Hepatocyte (in vitro differentiated cells): ENCODE data around the gene GLA. TPM values are rescaled to one million over a fixed set of nuclear protein-coding genes. Genes with fewer than 3 reads are reported as not detected.

Source experiments
- DNase-seq: peaks from one replicate; pipeline ENCODE4 v3.0.0-alpha.2; 2016; ENCODE audit warnings: low spot score
- H2AFZ ChIP-seq: fragments of 200-600 bp; sonication (generic); 2 replicates; pipeline ENCODE4 v1.6.0; 2016; ENCODE audit warnings: antibody characterized with exemption, mild to moderate bottlenecking
- H3K27ac ChIP-seq: fragments of 200-600 bp; sonication (generic); 2 replicates; pipeline ENCODE4 v1.5.1; 2016; ENCODE audit warnings: mild to moderate bottlenecking
- H3K27me3 ChIP-seq: fragments of 200-600 bp; sonication (generic); 2 replicates; pipeline ENCODE4 v1.6.1; 2016
- H3K36me3 ChIP-seq: fragments of 200-600 bp; sonication (generic); replicated peaks from 2 replicates; pipeline ENCODE4 v1.5.1; 2016; ENCODE audit warnings: low read depth; ENCODE audit not compliant: insufficient read depth
- H3K4me1 ChIP-seq: fragments of 200-600 bp; sonication (generic); 2 replicates; pipeline ENCODE4 v1.5.1; 2016; ENCODE audit warnings: mild to moderate bottlenecking, moderate library complexity; ENCODE audit not compliant: insufficient read depth
- H3K4me2 ChIP-seq: fragments of 200-600 bp; sonication (generic); 2 replicates; pipeline ENCODE4 v1.6.0; 2016
- H3K4me3 ChIP-seq: fragments of 200-600 bp; sonication (generic); 2 replicates; pipeline ENCODE4 v1.5.1; 2016; ENCODE audit warnings: mild to moderate bottlenecking
- H3K79me2 ChIP-seq: fragments of 200-600 bp; sonication (generic); 2 replicates; pipeline ENCODE4 v1.6.0; 2017; ENCODE audit warnings: mild to moderate bottlenecking
- H3K9me2 ChIP-seq: fragments of 200-600 bp; sonication (generic); replicated peaks from 2 replicates; pipeline ENCODE4 v1.6.0; 2017; ENCODE audit warnings: mild to moderate bottlenecking; ENCODE audit not compliant: insufficient read depth
- H3K9me3 ChIP-seq: fragments of 200-600 bp; sonication (generic); 2 replicates; pipeline ENCODE4 v1.5.1; 2016; ENCODE audit warnings: low read depth, mild to moderate bottlenecking
- H4K20me1 ChIP-seq: fragments of 200-600 bp; sonication (generic); 2 replicates; pipeline ENCODE4 v1.6.0; 2016; ENCODE audit warnings: mild to moderate bottlenecking; ENCODE audit not compliant: insufficient read depth, poor library complexity, severe bottlenecking
- EZH2 ChIP-seq: fragments of 200-600 bp; sonication (generic); IDR thresholded peaks from 2 replicates; pipeline ENCODE4 v1.6.1; 2016; ENCODE audit warnings: antibody characterized with exemption, mild to moderate bottlenecking, borderline replicate concordance
- EZH2phosphoT487 ChIP-seq: fragments of 200-600 bp; sonication (generic); IDR thresholded peaks from one replicate; pipeline ENCODE4 v1.6.1; 2018; ENCODE audit warnings: antibody characterized with exemption, mild to moderate bottlenecking, low read depth, moderate library complexity; ENCODE audit not compliant: unreplicated experiment, severe bottlenecking
- WGBS: methylation state at CpG from one replicate; pipeline ENCODE4 v1.1.6; 2016; ENCODE audit warnings: low lambda C conversion rate; ENCODE audit errors: missing lambda C conversion rate; 5-methylcytosine and 5-hydroxymethylcytosine counted together
- polyA plus RNA-seq: library from polyadenylated mRNA; unstranded; fragments of >200 nt; fragmentation: Nextera tagmentation; extraction: Ambion mirVana; gene quantifications from 2 replicates; pipeline ENCODE4 v1.2.1, GENCODE V29; 2016
- total RNA-seq: library from RNA; depleted of rRNA; stranded (reverse); fragments of >200 nt; gene quantifications from 2 replicates; pipeline ENCODE4 v1.2.3, GENCODE V29; 2014
- TF ChIP-seq, protein P1 (sequence below): fragments of 200-600 bp; sonication (generic); IDR thresholded peaks from 2 replicates; pipeline ENCODE4 v1.5.1; 2016; ENCODE audit warnings: antibody characterized with exemption, mild to moderate bottlenecking; ENCODE audit not compliant: poor library complexity

The GLA gene
- total and polyA plus RNA-seq, 2 experiments from 2014 or later, result 86.4 to 134 TPM

DNA sequence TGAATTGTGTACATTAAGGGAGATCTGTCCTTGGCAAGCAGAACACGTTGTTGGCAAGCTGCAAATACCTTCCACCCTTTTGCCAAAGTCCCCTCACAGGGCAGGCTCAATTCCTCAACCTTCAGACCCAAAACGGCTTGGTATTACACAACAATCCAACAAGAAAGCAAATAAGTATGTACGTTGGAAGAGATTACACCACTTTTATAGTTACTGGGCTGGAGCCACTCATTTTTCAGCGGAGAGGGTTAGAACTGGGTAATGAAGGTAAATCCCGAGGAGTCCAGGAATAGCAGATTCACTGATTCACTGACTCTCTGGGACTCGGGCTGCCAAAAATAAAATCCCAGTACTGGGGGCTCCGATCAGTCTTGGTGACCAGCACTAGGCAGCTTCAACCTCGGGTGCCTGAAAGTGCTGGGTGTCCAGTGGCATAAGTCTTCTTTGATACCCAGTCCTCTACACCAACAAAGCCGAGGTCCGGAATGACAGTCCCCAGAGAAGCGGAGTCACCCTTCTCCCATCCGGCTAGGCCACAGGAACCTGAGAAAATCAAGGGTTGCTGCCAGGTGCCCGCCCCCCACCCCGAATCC, 59.8 kb downstream of the GLA start:
- no peaks in the 10 kb centered on the region for H3K9me2 ChIP-seq
- H3K4me3 ChIP-seq, result peak overlapping the region; percentile 54
- H3K27me3 ChIP-seq, result no peaks in the 10 kb centered on the region
- H3K27ac ChIP-seq, result peak overlapping the region; percentile 97
- no peaks in the 10 kb centered on the region for H3K4me1 ChIP-seq
- TF ChIP-seq, protein P1, sequence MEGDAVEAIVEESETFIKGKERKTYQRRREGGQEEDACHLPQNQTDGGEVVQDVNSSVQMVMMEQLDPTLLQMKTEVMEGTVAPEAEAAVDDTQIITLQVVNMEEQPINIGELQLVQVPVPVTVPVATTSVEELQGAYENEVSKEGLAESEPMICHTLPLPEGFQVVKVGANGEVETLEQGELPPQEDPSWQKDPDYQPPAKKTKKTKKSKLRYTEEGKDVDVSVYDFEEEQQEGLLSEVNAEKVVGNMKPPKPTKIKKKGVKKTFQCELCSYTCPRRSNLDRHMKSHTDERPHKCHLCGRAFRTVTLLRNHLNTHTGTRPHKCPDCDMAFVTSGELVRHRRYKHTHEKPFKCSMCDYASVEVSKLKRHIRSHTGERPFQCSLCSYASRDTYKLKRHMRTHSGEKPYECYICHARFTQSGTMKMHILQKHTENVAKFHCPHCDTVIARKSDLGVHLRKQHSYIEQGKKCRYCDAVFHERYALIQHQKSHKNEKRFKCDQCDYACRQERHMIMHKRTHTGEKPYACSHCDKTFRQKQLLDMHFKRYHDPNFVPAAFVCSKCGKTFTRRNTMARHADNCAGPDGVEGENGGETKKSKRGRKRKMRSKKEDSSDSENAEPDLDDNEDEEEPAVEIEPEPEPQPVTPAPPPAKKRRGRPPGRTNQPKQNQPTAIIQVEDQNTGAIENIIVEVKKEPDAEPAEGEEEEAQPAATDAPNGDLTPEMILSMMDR, result no peak
- TF ChIP-seq EZH2, result no peak
- no peak for TF ChIP-seq EZH2phosphoT487
- 41% methylated on average over 12 of the region's 14 CpGs for WGBS
- H2AFZ ChIP-seq, result peak overlapping the region; percentile 49
- H3K36me3 ChIP-seq, result no peaks in the 10 kb centered on the region
- H3K79me2 ChIP-seq, result peaks cover 10% of the 10 kb centered on the region
- peak overlapping the region; percentile 77 for H3K4me2 ChIP-seq
- no peaks in the 10 kb centered on the region for H4K20me1 ChIP-seq
- peak; percentile 13 for DNase-seq
- H3K9me3 ChIP-seq, result no peaks in the 10 kb centered on the region

Other genes with a start within 250 kb of the GLA start
- 0.40 and 0.84 TPM in 2 replicates for gene DRP2, start 188.1 kb downstream of the GLA start, total RNA-seq
- gene DRP2, start 188.1 kb downstream of the GLA start, polyA plus RNA-seq, result 0.11 and 0.22 TPM in 2 replicates
- gene TAF7L, start 116.6 kb downstream of the GLA start, total RNA-seq, result not detected in 2 replicates
- 0.08 TPM in 1 of 2 replicates, not detected in the other for gene TAF7L, start 116.6 kb downstream of the GLA start, polyA plus RNA-seq
- 8.8 and 10.2 TPM in 2 replicates for gene TIMM8A, start 59.2 kb downstream of the GLA start, total RNA-seq
- 13.0 and 16.5 TPM in 2 replicates for gene TIMM8A, start 59.2 kb downstream of the GLA start, polyA plus RNA-seq
- gene BTK, start 21.7 kb downstream of the GLA start, total RNA-seq, result 0.70 and 0.96 TPM in 2 replicates
- 0.62 and 1.4 TPM in 2 replicates for gene BTK, start 21.7 kb downstream of the GLA start, polyA plus RNA-seq
- gene RPL36A, start 16.9 kb downstream of the GLA start, total RNA-seq, result 2,118 and 2,358 TPM in 2 replicates
- gene RPL36A, start 16.9 kb downstream of the GLA start, polyA plus RNA-seq, result 245 and 263 TPM in 2 replicates
- gene HNRNPH2, start 297 bp upstream of the GLA start, total RNA-seq, result 74.4 and 76.0 TPM in 2 replicates
- gene HNRNPH2, start 297 bp upstream of the GLA start, polyA plus RNA-seq, result 103 and 112 TPM in 2 replicates
- gene ARMCX4, start 77.5 kb upstream of the GLA start, total RNA-seq, result 5.0 and 8.3 TPM in 2 replicates
- 5.2 and 6.2 TPM in 2 replicates for gene ARMCX4, start 77.5 kb upstream of the GLA start, polyA plus RNA-seq
- 53.1 and 62.4 TPM in 2 replicates for gene ARMCX1, start 142.6 kb upstream of the GLA start, total RNA-seq
- gene ARMCX1, start 142.6 kb upstream of the GLA start, polyA plus RNA-seq, result 35.2 and 41.5 TPM in 2 replicates
- 44.0 and 65.3 TPM in 2 replicates for gene ARMCX6, start 210.1 kb upstream of the GLA start, total RNA-seq
- gene ARMCX6, start 210.1 kb upstream of the GLA start, polyA plus RNA-seq, result 70.2 and 70.7 TPM in 2 replicates
- gene ARMCX3, start 215.2 kb upstream of the GLA start, total RNA-seq, result 97.6 and 102 TPM in 2 replicates
- gene ARMCX3, start 215.2 kb upstream of the GLA start, polyA plus RNA-seq, result 99.5 and 112 TPM in 2 replicates